K562 (cell line): ENCODE measurements around the gene AP1AR. TPM values are rescaled to one million over a fixed set of nuclear protein-coding genes. Genes with fewer than 3 reads are reported as not detected.

Experiments used
- C11orf30 ChIP-seq: fragments of 450-650 bp; IDR thresholded peaks from 2 replicates; pipeline ENCODE4 v1.6.1; 2016; ENCODE audit warnings: low read depth, mild to moderate bottlenecking
- CHD1 ChIP-seq: fragments of 200-600 bp; sonication (generic); IDR thresholded peaks from one replicate; pipeline ENCODE4 v1.6.1; 2012; ENCODE audit warnings: mild to moderate bottlenecking, moderate library complexity, low read length, inconsistent platforms
- E2F8 ChIP-seq: fragments of 450-650 bp; IDR thresholded peaks from 2 replicates; pipeline ENCODE4 v1.7.1; 2018; ENCODE audit warnings: mild to moderate bottlenecking, low read depth; ENCODE audit not compliant: partially characterized antibody
- EP300 ChIP-seq: IDR thresholded peaks from 2 replicates; pipeline ENCODE4 v1.6.1; 2012; ENCODE audit warnings: low read length, improper control_type of control experiment
- FOS ChIP-seq: IDR thresholded peaks from 3 replicates; pipeline ENCODE4 v1.6.1; 2011; ENCODE audit not compliant: insufficient read length; ENCODE audit errors: extremely low read depth
- GABPA ChIP-seq: fragments of 200-800 bp; sonication (Bioruptor generic); conservative IDR thresholded peaks from 2 replicates; pipeline ENCODE4 v1.6.1; 2016; ENCODE audit warnings: low read depth, missing genetic modification characterization, missing compliant biosample characterization
- HOXB6 ChIP-seq: fragments of 250-450 bp; sonication (Bioruptor Pico); IDR thresholded peaks from 2 replicates; pipeline ENCODE4 v1.5.1; 2022; ENCODE audit warnings: mild to moderate bottlenecking, borderline replicate concordance
- MAFK ChIP-seq: IDR thresholded peaks from 2 replicates; pipeline ENCODE4 v1.6.1; 2011; ENCODE audit warnings: low read length, improper control_type of control experiment
- MEIS2 ChIP-seq: fragments of 450-650 bp; IDR thresholded peaks from 2 replicates; pipeline ENCODE4 v1.6.1; 2014; ENCODE audit warnings: mild to moderate bottlenecking; ENCODE audit not compliant: partially characterized antibody
- NCOR1 ChIP-seq: fragments of 450-650 bp; IDR thresholded peaks from 2 replicates; pipeline ENCODE4 v1.6.1; 2016; ENCODE audit warnings: mild to moderate bottlenecking, moderate library complexity
- POLR2G ChIP-seq: fragments of 200-400 bp; formaldehyde crosslinking; IDR thresholded peaks from 2 replicates; pipeline ENCODE4 v1.6.1; 2017; ENCODE audit warnings: low read depth, mild to moderate bottlenecking, antibody characterized with exemption, low read length, moderate library complexity
- RAD21 ChIP-seq, 2 experiments: fragments of 250-450 bp in 1 of 2; fragments of 450-650 bp in 1 of 2; sonication (Bioruptor Pico) in 1 of 2; formaldehyde crosslinking in 1 of 2; IDR thresholded peaks in 1 of 2; conservative IDR thresholded peaks in 1 of 2; 2 replicates each; pipeline versions ENCODE4 v1.4.0 to v1.8.0; 2020 to 2022; ENCODE audit warnings: mild to moderate bottlenecking in 2 of 2, moderate library complexity in 1 of 2
- REST ChIP-seq, 2 experiments: fragments of 450-650 bp; formaldehyde crosslinking in 1 of 2; IDR thresholded peaks; 2 replicates each; pipeline versions ENCODE4 v1.4.0 to v1.6.1; 2014 to 2020; ENCODE audit warnings: mild to moderate bottlenecking in 2 of 2, borderline replicate concordance in 1 of 2, low read depth in 1 of 2
- ZBTB43 ChIP-seq: sonication (generic); formaldehyde crosslinking; IDR thresholded peaks from 2 replicates; pipeline ENCODE4 v1.8.0; 2023; ENCODE audit warnings: mild to moderate bottlenecking, missing genetic modification reagents
- ZNF384 ChIP-seq: IDR thresholded peaks from 2 replicates; pipeline ENCODE4 v1.6.1; 2012; ENCODE audit warnings: low read depth, low read length, improper control_type of control experiment
- ZNF408 ChIP-seq: fragments of 250-450 bp; sonication (Bioruptor Pico); IDR thresholded peaks from 2 replicates; pipeline ENCODE4 v1.4.0; 2020; ENCODE audit warnings: low read depth, mild to moderate bottlenecking, moderate library complexity
- polyA plus RNA-seq, 8 experiments: library from polyadenylated mRNA; depleted of rRNA in 4 of 8; stranded (reverse) in 5 of 8; unstranded in 3 of 8; fragments of >200 nt; fragmentation: Nextera tagmentation in 2 of 8; fragmentation: Illumina TruSeq in 1 of 8; extraction: Ambion mirVana in 2 of 8; extraction: Trizol in 1 of 8; gene quantifications; 2 replicates each; pipeline versions ENCODE4 v1.2.1 to v1.2.3, GENCODE V29; 2011 to 2014; ENCODE audit warnings: inconsistent platforms in 1 of 8, missing spikeins in 1 of 8
- total RNA-seq, 7 experiments: library from RNA; depleted of rRNA in 6 of 7; stranded (reverse); fragments of >200 nt in 6 of 7; fragmentation: Illumina TruSeq in 2 of 7; extraction: Trizol in 2 of 7; gene quantifications; 2 replicates each; pipeline versions ENCODE4 v1.2.1 to v1.2.3, GENCODE V29; 2011 to 2021; ENCODE audit warnings: low replicate concordance in 1 of 7

The AP1AR gene
- total and polyA plus RNA-seq, 9 of the 15 experiments (the other 6 are each of a cell fraction or from before 2014, with no cell fraction given), result 2.6 to 20.7 (median 12.2) TPM

- TF ChIP-seq REST (IDR thresholded peaks at IDR 0.05; ENCODE audit: borderline replicate concordance), result peak; percentile 30; the same call in 1 of the 2 replicates
- TF ChIP-seq REST (CRISPR knock-in tag; IDR thresholded peaks at IDR 0.05; ENCODE audit: low read depth), result no peak
- no peak for TF ChIP-seq CHD1
- TF ChIP-seq ZNF408 (CRISPR knock-in tag), result no peak
- peak; percentile 93 for TF ChIP-seq ZNF384
- TF ChIP-seq NCOR1, result no peak
- peak in 1 of 2 experiments; percentile 18; a peak in 3 of 4 replicates for TF ChIP-seq RAD21 (CRISPR knock-in tag; conservative IDR thresholded peaks at IDR 0.05 in 1 of 2, IDR thresholded peaks at IDR 0.05 in 1 of 2)
- TF ChIP-seq E2F8, result no peak
- no peak for TF ChIP-seq GABPA (tag)
- TF ChIP-seq HOXB6 (CRISPR knock-in tag), result no peak
- TF ChIP-seq EP300, result no peak
- TF ChIP-seq C11orf30, result no peak
- no peak for TF ChIP-seq MAFK
- TF ChIP-seq FOS, result no peak
- TF ChIP-seq POLR2G, result no peak
- no peak for TF ChIP-seq ZBTB43 (CRISPR knock-in tag)
- peak; percentile 32 for TF ChIP-seq MEIS2
Measured at GRCh38 chr4:112189754-112190153, 41.8 kb upstream of the AP1AR start (continued).
